GM19240 (cell line): ENCODE results near the gene NDST3.
"Not testable (repeated sequence)": the region's sequence is repeated elsewhere in the genome, so short reads cannot be mapped to it uniquely, and the experiment has no call there.

Experiments used
- DNase-seq: peaks from one replicate; pipeline ENCODE4 v3.0.0; 2011; ENCODE audit warnings: low spot score; ENCODE audit not compliant: insufficient read length

The NDST3 gene

DNA sequence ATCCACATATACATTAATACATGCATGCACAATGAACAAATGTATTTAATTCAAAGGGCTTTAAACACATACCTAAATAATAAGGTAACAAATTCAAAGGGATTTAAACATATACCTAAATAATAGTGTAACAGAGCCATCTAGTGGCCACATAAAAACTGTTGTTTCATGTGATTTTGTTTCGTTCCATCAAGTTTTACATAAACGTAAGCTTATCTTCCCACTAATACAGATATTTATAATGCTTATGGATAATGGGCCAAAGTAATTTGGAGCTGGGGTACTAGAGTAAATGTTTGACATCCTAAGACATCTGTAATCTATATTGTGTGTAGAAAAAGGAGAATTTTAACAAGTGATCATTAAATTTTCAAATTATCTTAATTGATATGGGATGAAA is 236.2 kb downstream of the NDST3 start:
- DNase-seq = no peak

GRCh38 chr4:118271788-118272187 is 237.5 kb downstream of the NDST3 start:
- DNase-seq = no peak

DNA sequence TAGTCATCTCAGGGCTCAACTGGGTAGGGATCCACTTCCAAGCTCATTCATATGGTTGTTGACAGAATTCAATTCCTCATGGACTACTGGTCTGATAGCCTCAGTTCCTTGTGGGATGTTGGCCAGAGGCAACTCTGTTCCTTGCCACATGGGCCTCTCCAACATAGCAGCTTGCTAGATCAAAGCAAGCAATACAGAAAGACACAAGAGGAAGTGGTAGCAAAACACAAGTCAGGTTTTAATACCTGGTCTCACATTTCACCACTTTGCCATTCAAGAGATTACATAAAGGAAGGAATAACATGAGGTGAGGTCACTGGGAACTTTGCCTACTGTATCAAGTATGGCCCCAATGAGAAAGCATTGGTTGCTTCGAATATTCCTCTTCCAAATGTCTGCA is 239.4 kb downstream of the NDST3 start:
- DNase-seq = no peak

DNA sequence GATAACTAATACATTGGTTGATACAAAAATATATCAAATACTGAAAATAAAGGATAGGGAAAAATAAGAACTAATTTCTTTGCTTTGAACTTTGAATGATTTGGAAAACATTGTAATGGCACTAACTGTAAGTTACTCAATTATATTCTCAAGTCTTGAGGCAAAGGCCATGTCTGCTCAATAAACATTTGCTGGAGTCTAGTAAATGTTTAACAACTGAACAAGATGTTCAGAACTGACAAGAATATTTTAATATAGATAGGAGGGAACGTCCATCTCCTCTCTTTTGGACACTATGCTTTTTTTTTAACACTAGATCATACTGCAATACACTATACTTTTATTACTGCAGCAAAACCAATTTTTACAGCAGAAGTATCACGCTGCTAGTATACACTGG is 242.3 kb downstream of the NDST3 start:
- no peak for DNase-seq

- no peak for DNase-seq
Observed at GRCh38 chr4:118277243-118277642, 243.0 kb downstream of the NDST3 start.

DNA sequence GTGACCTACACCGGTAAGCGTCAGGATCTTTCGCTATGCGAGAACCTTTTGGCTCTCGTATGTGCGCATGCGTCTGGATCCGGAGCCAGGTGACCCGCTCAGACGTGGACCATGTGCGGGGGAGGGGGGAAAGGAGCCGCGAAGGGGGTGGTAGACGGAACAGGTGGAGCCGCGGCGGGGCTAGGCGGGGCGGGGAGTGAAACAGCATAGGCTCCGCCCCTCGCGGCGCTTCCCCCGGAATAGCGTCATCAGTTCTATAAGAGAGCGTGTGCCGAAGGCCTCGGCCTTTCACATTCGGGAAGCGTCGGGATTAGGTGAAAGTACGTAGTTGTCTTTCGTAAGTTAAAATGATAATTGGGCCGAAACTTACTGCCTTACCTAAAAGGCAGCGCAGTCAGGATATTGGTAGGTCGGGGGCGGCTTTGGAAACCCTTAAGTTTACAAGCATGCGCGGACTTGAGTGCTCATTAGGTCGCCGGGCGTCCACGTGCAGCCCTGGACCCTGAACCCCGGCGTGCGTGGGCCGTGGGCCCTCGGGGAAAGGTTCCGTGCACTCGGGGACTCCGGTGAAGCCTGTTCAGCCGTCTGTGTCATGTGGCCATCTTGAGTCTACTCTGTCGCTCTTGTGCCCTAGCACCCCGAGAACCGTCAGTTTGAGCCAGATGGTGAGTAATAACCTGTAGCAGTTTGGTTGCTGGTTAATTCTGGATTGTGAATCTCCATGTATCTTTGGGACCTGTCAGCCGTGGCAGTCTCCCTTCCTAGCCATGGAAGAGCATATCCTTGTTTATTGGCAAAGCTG is 244.4 kb downstream of the NDST3 start:
- peak; percentile 76 for DNase-seq

- no peak for DNase-seq
Observed at GRCh38 chr4:118279328-118279727, 245.0 kb downstream of the NDST3 start.

DNA sequence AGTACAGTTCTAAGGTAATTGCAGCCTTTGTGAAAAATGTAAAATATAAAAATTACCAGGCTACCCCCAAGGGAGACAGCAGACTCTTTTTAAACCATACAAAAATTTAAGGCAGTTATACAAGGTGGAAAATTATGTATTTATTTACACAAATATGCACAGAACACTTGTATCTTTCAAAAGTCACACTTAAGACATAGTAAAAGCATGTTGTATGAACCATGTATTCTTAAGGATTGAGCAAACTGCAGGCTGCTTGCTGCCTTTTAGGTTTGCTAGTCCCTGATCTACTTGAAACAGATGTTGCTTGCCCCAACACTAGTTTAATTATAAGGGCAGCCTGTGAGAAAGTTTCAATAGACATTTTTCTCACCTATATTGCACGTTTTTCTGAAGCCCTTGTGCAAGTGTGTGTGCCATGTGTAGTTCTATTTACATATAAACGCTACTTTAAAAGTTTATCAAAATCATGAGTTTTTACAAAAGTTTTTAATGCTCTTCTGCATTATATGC is 245.7 kb downstream of the NDST3 start:
- DNase-seq = no peak

DNA sequence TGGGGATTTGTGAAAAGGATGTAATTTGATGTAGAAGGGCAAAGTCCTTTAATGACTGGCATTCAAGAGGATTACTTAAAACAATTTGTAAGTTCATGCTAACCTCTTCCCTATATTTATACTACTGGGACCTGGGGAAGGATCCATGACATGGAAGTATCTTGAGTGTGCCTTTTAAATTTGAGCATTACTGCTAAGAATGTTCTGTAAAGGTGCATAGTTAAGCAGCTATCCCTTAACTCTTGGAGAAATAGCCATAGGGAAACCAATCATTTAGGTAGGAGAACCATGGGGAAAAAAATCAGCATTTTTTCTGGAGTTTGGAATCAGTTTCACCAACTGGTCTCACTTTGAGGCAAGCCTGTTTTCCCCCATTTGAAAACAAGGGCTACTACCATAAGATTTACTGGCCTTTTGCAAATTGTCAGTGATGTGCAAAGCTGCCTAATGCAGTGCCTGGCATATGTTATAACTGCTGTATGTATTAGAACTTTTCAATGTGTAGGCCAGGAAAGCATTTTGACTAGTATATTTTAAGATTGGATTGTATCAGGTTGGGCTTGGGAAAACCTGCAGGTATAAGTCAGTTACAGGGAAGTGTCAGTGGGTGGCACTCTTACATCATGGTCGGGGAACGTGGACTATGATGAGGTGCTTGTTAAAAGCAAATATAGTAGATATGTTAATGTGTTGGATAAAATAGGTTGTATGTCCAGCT is 246.4 kb downstream of the NDST3 start:
- no peak for DNase-seq

DNA sequence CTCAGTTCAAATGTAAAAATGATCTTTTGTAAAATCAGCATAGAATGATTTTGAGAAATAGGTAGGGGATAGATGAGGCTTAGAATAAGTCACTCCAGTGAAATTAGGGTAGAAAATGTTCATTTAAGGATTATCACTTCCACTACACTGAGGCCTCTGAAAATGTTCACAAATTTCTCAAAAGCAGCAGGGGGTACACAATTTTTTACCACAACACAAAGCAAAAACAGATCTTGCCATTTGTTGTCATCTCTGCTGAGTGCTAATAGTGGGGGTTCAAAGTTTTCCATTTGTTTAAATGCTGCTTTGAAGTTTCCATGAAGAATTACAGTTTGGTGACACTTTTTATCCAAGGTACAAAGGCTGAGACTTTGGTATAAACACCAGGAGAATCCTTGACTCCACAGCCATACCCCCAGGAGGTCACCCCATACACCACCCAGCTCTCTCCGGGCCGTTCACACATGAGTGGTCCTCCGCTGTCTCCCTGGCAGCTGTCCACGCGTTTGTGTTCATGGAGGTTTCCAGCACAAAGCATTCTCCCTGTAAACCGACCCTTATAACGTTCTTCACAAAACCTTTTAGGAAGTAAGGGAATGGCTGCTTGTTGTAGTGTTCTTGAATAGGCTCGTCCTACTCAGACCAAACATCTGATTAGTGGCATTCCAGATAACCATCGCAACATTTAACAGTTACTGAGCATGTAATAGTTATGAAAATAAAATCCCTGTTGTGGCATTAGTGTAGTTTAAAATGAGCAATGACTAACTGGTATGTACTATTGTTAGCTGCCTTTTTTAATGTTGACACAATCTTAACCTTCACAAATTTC is 247.5 kb downstream of the NDST3 start:
- DNase-seq = no peak

DNA sequence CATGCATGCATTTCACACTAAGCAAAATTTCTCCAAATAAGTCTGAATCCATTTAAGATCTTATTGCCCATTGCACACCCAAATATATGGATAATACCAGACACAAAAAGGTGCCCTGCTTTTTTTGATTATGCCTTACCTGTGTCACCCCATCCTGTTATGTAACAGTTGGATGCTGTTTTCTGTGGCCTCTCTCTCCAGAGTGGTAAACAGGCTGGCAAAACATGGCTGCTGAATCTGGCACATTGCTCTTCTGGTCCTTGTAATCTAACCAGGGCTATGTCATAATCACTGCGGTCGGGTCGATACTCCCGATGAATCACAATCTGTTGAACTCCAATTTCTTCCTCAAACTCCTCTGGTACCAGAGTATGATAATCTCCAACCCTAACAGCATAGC is 248.4 kb downstream of the NDST3 start:
- DNase-seq = no peak

DNA sequence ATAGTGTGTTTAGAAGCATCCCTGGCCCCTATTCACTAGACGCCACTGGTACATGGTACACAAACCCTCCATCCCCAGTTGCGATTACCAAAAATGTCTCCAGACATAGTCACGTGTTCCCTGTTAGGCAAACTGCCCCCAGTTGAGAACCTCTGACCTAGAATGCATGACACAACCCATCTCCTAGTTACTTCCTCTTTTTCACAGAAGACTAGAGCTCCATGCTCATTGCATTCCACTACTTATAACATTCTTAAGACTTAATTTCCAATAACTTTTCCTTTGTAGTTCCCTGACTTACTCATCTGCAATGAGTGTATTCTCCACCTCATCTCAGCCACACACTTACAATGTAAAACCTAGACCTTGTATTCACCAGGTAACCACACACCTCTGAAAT is 249.9 kb downstream of the NDST3 start:
- DNase-seq = no peak

DNA sequence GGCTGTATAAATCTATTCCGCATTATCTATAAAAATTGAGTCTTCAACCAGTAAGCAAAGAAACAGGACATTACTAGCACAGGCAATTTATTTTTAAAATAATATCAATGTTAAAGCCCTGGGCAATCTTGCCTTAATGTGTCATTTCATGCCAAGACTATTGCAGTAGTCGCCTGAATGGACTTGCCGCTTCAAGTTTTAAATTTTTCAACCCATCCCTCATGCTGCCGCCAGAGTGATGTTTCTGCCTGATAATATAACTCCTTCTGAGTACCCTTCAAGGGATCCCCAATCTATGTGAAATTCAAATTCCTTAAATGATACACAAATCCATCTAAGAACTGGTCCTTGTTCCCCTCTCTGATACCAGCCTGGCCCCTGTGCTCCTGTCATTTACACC is 251.6 kb downstream of the NDST3 start:
- no peak for DNase-seq

DNA sequence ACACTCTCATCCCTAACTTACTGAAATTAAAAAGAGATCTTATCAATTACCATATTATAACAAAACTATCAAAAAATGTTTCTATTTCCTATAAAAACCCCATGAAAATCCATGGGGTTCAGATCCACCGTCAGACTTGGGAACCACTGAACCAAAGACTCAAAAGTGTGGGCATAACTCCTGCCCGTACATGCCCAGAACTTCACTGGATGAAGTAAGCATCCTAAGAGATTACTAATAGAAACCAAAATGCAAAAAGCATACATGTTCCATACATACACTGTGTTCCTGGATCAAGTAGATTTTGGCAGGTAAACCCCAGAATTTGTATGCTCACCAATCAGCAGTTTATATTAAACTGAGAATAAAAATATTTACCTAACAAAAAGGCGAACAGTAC is 252.4 kb downstream of the NDST3 start:
- DNase-seq = no peak

DNA sequence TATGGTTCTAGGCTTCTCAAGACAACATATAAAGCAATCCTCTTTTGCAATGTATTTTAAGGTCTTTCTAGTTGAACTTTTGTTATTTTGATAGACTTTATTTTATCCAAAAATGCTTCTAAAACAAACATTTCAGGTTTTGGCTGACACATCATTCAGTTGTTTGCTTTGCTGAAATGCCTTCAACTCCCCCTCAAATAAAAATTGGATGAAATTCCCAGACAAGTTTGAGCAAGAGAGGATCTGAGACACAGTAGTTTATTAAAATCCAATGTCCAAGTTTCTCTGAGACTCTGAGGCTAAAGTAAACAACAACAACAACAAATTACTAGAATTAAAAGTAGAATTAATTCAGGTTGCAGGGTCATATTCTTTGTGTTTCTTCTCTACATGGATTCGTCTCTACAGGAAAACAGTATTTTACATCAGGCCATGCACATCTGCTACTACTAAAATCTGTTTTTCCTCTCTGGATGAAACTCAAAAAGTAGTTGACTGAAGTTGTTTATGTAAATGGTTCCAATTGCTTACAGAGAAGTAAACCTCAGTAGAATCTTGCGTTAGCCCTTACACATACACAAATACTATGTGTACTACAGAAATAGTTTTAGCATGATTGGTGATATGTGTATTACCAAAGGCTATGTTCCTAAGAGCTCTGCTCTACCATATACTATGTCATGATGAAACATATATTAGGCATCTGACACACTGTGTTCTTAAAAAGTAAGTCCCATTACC is 253.6 kb downstream of the NDST3 start:
- no peak for DNase-seq

DNA sequence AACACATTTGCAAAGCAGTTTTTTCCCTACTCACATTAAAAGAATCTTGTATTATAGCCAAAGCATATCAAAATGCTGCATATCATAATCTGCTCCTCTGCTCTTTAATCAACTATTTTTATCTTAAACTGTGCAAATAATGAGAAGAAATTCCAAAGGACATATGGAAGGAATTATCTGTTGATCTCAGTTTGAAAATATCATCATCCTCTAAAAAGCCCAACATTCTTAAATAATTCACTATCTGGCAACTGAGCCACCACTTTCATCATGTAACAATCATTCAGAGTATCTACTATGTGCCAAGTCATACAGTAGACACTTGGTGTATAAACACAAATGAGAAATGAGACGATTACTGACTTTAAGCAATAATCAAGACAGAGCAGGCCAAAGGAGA is 255.5 kb downstream of the NDST3 start:
- no peak for DNase-seq

GRCh38 chr4:118290951-118291350 is 256.7 kb downstream of the NDST3 start:
- no peak for DNase-seq

GRCh38 chr4:118296729-118297128 is 262.4 kb downstream of the NDST3 start:
- DNase-seq = no peak

DNA sequence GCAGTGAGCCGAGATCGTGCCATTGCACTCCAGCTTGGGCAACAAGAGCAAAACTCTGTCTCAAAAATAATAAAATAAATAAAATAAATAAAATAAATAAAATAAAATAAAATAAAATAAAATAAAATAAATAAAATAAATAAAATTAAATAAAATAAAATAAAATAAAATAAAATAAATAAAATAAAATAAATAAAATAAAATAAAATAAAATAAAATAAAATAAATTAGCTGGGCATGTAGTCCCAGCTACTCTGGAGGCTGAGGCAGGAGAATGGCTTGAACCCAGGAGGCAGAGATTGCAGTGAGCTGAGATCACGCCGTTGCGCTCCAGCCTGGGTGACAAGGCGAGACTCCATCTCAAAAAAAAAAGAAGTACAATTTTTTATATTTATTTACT is 265.3 kb downstream of the NDST3 start:
- DNase-seq = not testable (repeated sequence)

- DNase-seq = no peak
Observed at GRCh38 chr4:118307643-118308042, 273.4 kb downstream of the NDST3 start.
